GM19351 (cell line): ENCODE results near the gene GLB1L2.

Experiments used
- ATAC-seq: cut with Tn5 transposase; IDR thresholded peaks from one replicate; pipeline ENCODE4 v1.9.1; 2021; ENCODE audit warnings: mild to moderate bottlenecking, moderate library complexity; ENCODE audit not compliant: unreplicated experiment

Gene GLB1L2

GRCh38 chr11:134365011-134365925, 33.5 kb downstream of the GLB1L2 start:
- no peak for ATAC-seq

GRCh38 chr11:134366254-134366653, 34.5 kb downstream of the GLB1L2 start:
- ATAC-seq = no peak

GRCh38 chr11:134367781-134368180, 36.0 kb downstream of the GLB1L2 start:
- ATAC-seq = no peak

GRCh38 chr11:134369656-134370525, 38.1 kb downstream of the GLB1L2 start:
- no peak for ATAC-seq

GRCh38 chr11:134370526-134371435, 39.0 kb downstream of the GLB1L2 start:
- ATAC-seq = no peak

GRCh38 chr11:134371436-134372185, 39.8 kb downstream of the GLB1L2 start:
- ATAC-seq = no peak

- ATAC-seq = no peak
These were observed 40.7 kb downstream of the GLB1L2 start for GRCh38 chr11:134372536-134372935.

GRCh38 chr11:134372961-134373360, 41.2 kb downstream of the GLB1L2 start:
- ATAC-seq = no peak

GRCh38 chr11:134373591-134374052, 41.8 kb downstream of the GLB1L2 start:
- ATAC-seq = no peak

- ATAC-seq = no peak
These were observed 42.4 kb downstream of the GLB1L2 start for GRCh38 chr11:134374171-134374570.

- no peak for ATAC-seq
These were observed 43.2 kb downstream of the GLB1L2 start for GRCh38 chr11:134374891-134375550.

GRCh38 chr11:134376150-134376921, 44.5 kb downstream of the GLB1L2 start:
- no peak for ATAC-seq

GRCh38 chr11:134377876-134378275, 46.1 kb downstream of the GLB1L2 start:
- ATAC-seq = no peak

GRCh38 chr11:134379241-134379640, 47.5 kb downstream of the GLB1L2 start:
- no peak for ATAC-seq

GRCh38 chr11:134380229-134380628, 48.4 kb downstream of the GLB1L2 start:
- no peak for ATAC-seq

- ATAC-seq = no peak
These were observed 49.0 kb downstream of the GLB1L2 start for GRCh38 chr11:134380785-134381184.

GRCh38 chr11:134382257-134382656, 50.5 kb downstream of the GLB1L2 start:
- no peak for ATAC-seq

- no peak for ATAC-seq
These were observed 51.0 kb downstream of the GLB1L2 start for GRCh38 chr11:134382830-134383229.
